Thyroid gland (tissue), 4 donors: ENCODE data around the gene MAP3K9. TPM values are rescaled to one million over a fixed set of nuclear protein-coding genes. Genes with fewer than 3 reads are reported as not detected.

Source experiments
- DNase-seq, 2 donors: peaks; one replicate each; pipeline ENCODE4 v3.0.0-alpha.2; 2019
- H3K27ac ChIP-seq, 3 donors: fragments of 200-600 bp; sonication (generic); 1 replicate in 2 of 3; 2 replicates in 1 of 3; pipeline ENCODE4 v1.5.1; 2016 to 2019; ENCODE audit warnings: mild to moderate bottlenecking in 1 of 3, moderate library complexity in 1 of 3
- H3K27me3 ChIP-seq: fragments of 200-600 bp; sonication (generic); one replicate; pipeline ENCODE4 v1.5.1; 2019
- H3K36me3 ChIP-seq, 2 donors: fragments of 200-600 bp; sonication (generic); one replicate each; pipeline ENCODE4 v1.5.1; 2016 to 2019
- H3K4me1 ChIP-seq, 2 donors: fragments of 200-600 bp; sonication (generic); one replicate each; pipeline ENCODE4 v1.5.1; 2017 to 2019
- H3K4me3 ChIP-seq, 3 donors: fragments of 200-600 bp; sonication (generic); replicated peaks in 1 of 3; 1 replicate in 2 of 3; 2 replicates in 1 of 3; pipeline ENCODE4 v1.5.1; 2016; ENCODE audit warnings: mild to moderate bottlenecking in 1 of 3
- H3K9me3 ChIP-seq: fragments of 200-600 bp; sonication (generic); one replicate; pipeline ENCODE4 v1.5.1; 2017
- CTCF ChIP-seq, 6 experiments: fragments of 200-600 bp in 3 of 6; fragments of 450-650 bp in 3 of 6; sonication (generic) in 3 of 6; IDR thresholded peaks; one replicate each; pipeline ENCODE4 v1.5.1; 2016 to 2019; ENCODE audit warnings: antibody characterized with exemption in 6 of 6, mild to moderate bottlenecking in 2 of 6, inconsistent platforms in 1 of 6, moderate library complexity in 1 of 6
- POLR2A ChIP-seq, 2 donors: fragments of 450-650 bp; IDR thresholded peaks; one replicate each; pipeline ENCODE4 v1.6.1; 2017; ENCODE audit warnings: antibody characterized with exemption in 2 of 2, mild to moderate bottlenecking in 2 of 2, moderate library complexity in 1 of 2
- WGBS, 2 donors: methylation state at CpG; one replicate each; pipeline ENCODE4 v1.1.5; 2017; 5-methylcytosine and 5-hydroxymethylcytosine counted together
- intact Hi-C: fragments of 100-400 bp; cut with DNase I; formaldehyde crosslinking; loops from one replicate; pipeline ENCODE4 v1.15.1; 2023
- total RNA-seq, 4 donors: library from RNA; depleted of rRNA; stranded (reverse); fragments of >200 nt; gene quantifications; one replicate each; pipeline ENCODE4 v1.2.3, GENCODE V29; 2016

MAP3K9 gene
- total RNA-seq, 4 donors from 2014 or later: 7.7 to 19.7 (median 11.9) TPM

GRCh38 chr14:70721542-70721941 lies 87.8 kb downstream of the MAP3K9 start:
- Histone ChIP-seq H3K4me1 (no peaks in the 10 kb centered on the region), H3K36me3 (no peaks in the 10 kb centered on the region), H3K27ac (no peak overlapping the region), H3K27me3 (no peaks in the 10 kb centered on the region), H3K4me3 (no peak overlapping the region), H3K9me3 (no peaks in the 10 kb centered on the region)
- 86 to 93% methylated on average over 2 of the region's 2 CpGs for WGBS, 2 donors
- intact Hi-C loops: no loop called here
- DNase-seq: no peak
- TF ChIP-seq CTCF (IDR thresholded peaks at IDR 0.05) (no peak), POLR2A (IDR thresholded peaks at IDR 0.05) (no peak)

GRCh38 chr14:70718383-70719118 lies 90.8 kb downstream of the MAP3K9 start:
- Histone ChIP-seq H3K9me3 (no peaks in the 10 kb centered on the region), H3K4me3 (no peak overlapping the region), H3K36me3 (no peaks in the 10 kb centered on the region), H3K4me1 (peaks cover 3 to 4% of the 10 kb centered on the region in 2 donors), H3K27me3 (no peaks in the 10 kb centered on the region), H3K27ac (no peak overlapping the region)
- DNase-seq: no peak
- TF ChIP-seq CTCF (IDR thresholded peaks at IDR 0.05) (no peak), POLR2A (IDR thresholded peaks at IDR 0.05) (no peak)
- 85 to 96% methylated on average over 7 to 8 of the region's 8 CpGs for WGBS, 2 donors
- intact Hi-C loops: loop anchor here (10.0 kb wide), 1 partner anchor 96 kb away; no protein-coding TSS in a partner anchor

- no peak for TF ChIP-seq POLR2A (IDR thresholded peaks at IDR 0.05)
- TF ChIP-seq CTCF (IDR thresholded peaks at IDR 0.05): no peak
- intact Hi-C loops: loop anchor here (10.0 kb wide), 1 partner anchor 98 kb away; no protein-coding TSS in a partner anchor
- DNase-seq: no peak
- H3K9me3 ChIP-seq: no peaks in the 10 kb centered on the region
- H3K4me3 ChIP-seq: no peak overlapping the region
- H3K27me3 ChIP-seq: no peaks in the 10 kb centered on the region
- H3K4me1 ChIP-seq: peaks cover 17 to 18% of the 10 kb centered on the region in 2 donors
- no peaks in the 10 kb centered on the region for H3K36me3 ChIP-seq
- 91 to 92% methylated on average over 1 of the region's 1 CpG for WGBS, 2 donors
- no peak overlapping the region for H3K27ac ChIP-seq
Measured at GRCh38 chr14:70716958-70717357, 92.4 kb downstream of the MAP3K9 start.

- intact Hi-C loops: loop anchor here (10.0 kb wide), 1 partner anchor 98 kb away; no protein-coding TSS in a partner anchor
- H3K27me3 ChIP-seq: no peaks in the 10 kb centered on the region
- TF ChIP-seq POLR2A (IDR thresholded peaks at IDR 0.05) (no peak), CTCF (IDR thresholded peaks at IDR 0.05) (no peak)
Measured at GRCh38 chr14:70716483-70716882, 92.8 kb downstream of the MAP3K9 start.

GRCh38 chr14:70714055-70714550 lies 95.2 kb downstream of the MAP3K9 start:
- 15 to 18% methylated on average over 8 of the region's 8 CpGs for WGBS, 2 donors
- no peak overlapping the region for H3K4me3 ChIP-seq
- no peak for TF ChIP-seq POLR2A (IDR thresholded peaks at IDR 0.05)
- TF ChIP-seq CTCF (IDR thresholded peaks at IDR 0.05): peak; percentile 47 to 94 (median 67)
- peak; percentile 51 to 57 for DNase-seq
- intact Hi-C loops: loop anchor here (5.0 to 10.0 kb wide), 2 partner anchors 92 to 101 kb away; no protein-coding TSS in a partner anchor
- peaks cover 25 to 45% of the 10 kb centered on the region in 2 donors for H3K4me1 ChIP-seq
- H3K36me3 ChIP-seq: no peaks in the 10 kb centered on the region
- no peaks in the 10 kb centered on the region for H3K27me3 ChIP-seq
- H3K9me3 ChIP-seq: no peaks in the 10 kb centered on the region
- peak overlapping the region; percentile 66 to 91 (median 83) for H3K27ac ChIP-seq

More at GRCh38 chr14:70716483-70716882, 92.8 kb downstream of the MAP3K9 start:
- no peak overlapping the region for H3K4me3 ChIP-seq
- no peak for DNase-seq
- H3K4me1 ChIP-seq: peaks cover 18 to 22% of the 10 kb centered on the region in 2 donors
- WGBS, 2 donors: 41 to 50% methylated on average over 5 of the region's 5 CpGs
- no peaks in the 10 kb centered on the region for H3K9me3 ChIP-seq
- no peaks in the 10 kb centered on the region for H3K36me3 ChIP-seq
- H3K27ac ChIP-seq: no peak overlapping the region
